Neural cell (in vitro differentiated cells): Measurements from ENCODE around the gene COLEC12. TPM values are rescaled to one million over a fixed set of nuclear protein-coding genes. Genes with fewer than 3 reads are reported as not detected.
"Not testable (repeated sequence)": the region's sequence is repeated elsewhere in the genome, so short reads cannot be mapped to it uniquely, and the experiment has no call there.

Source experiments
- H2AFZ ChIP-seq: fragments of 200-600, 300-800 bp; sonication (generic), shearing (Covaris generic); 2 replicates; pipeline ENCODE4 v1.6.0; 2014; ENCODE audit warnings: low read depth, mild to moderate bottlenecking, antibody characterized with exemption, low read length, moderate library complexity
- H3F3A ChIP-seq: fragments of 200-600 bp; shearing (Covaris generic); 2 replicates; pipeline ENCODE4 v1.6.1; 2016; ENCODE audit warnings: mild to moderate bottlenecking, moderate library complexity, mixed read lengths, antibody characterized with exemption, low read length; ENCODE audit not compliant: insufficient read depth, poor library complexity, severe bottlenecking
- H3K27ac ChIP-seq: fragments of 200-600, 300-800 bp; sonication (generic), shearing (Covaris generic); 2 replicates; pipeline ENCODE4 v1.5.1; 2014; ENCODE audit warnings: mild to moderate bottlenecking, low read length, moderate library complexity
- H3K27me3 ChIP-seq: fragments of 300-800, 200-600 bp; sonication (generic), shearing (Covaris generic); 2 replicates; pipeline ENCODE4 v1.6.0; 2014; ENCODE audit warnings: mild to moderate bottlenecking, low read depth, low read length, moderate library complexity; ENCODE audit not compliant: insufficient read depth
- H3K36me3 ChIP-seq: fragments of 300-800, 200-600 bp; sonication (generic), shearing (Covaris generic); 2 replicates; pipeline ENCODE4 v1.5.1; 2014; ENCODE audit warnings: mild to moderate bottlenecking, antibody characterized with exemption, low read length, moderate library complexity; ENCODE audit not compliant: insufficient read depth
- H3K4me2 ChIP-seq: fragments of 300-800, 200-600 bp; sonication (generic), shearing (Covaris generic); 2 replicates; pipeline ENCODE4 v1.6.0; 2014; ENCODE audit warnings: mild to moderate bottlenecking, low read length
- H3K4me3 ChIP-seq: fragments of 300-800, 200-600 bp; sonication (generic), shearing (Covaris generic); 2 replicates; pipeline ENCODE4 v1.5.1; 2014; ENCODE audit warnings: mild to moderate bottlenecking, low read length, moderate library complexity
- H3K79me2 ChIP-seq: fragments of 200-600 bp; shearing (Covaris generic); replicated peaks from 2 replicates; pipeline ENCODE4 v1.6.0; 2014; ENCODE audit warnings: mild to moderate bottlenecking, low read length, moderate library complexity; ENCODE audit not compliant: insufficient read depth
- H3K9ac ChIP-seq: fragments of 300-800, 200-600 bp; sonication (generic), shearing (Covaris generic); 2 replicates; pipeline ENCODE4 v1.6.1; 2016; ENCODE audit warnings: mild to moderate bottlenecking, low read length, mixed read lengths
- H3K9me2 ChIP-seq: fragments of 200-600 bp; shearing (Covaris generic); 2 replicates; pipeline ENCODE4 v1.6.1; 2016; ENCODE audit warnings: mild to moderate bottlenecking, low read length, mixed read lengths; ENCODE audit not compliant: insufficient read depth
- H3K9me3 ChIP-seq: fragments of 200-600, 300-800 bp; sonication (generic), shearing (Covaris generic); 2 replicates; pipeline ENCODE4 v1.6.1; 2016; ENCODE audit warnings: mild to moderate bottlenecking, mixed run types, low read length, moderate library complexity, mixed read lengths
- H4K20me1 ChIP-seq: fragments of 200-600 bp; shearing (Covaris generic); 2 replicates; pipeline ENCODE4 v1.6.1; 2016; ENCODE audit warnings: mild to moderate bottlenecking, mixed run types; ENCODE audit not compliant: insufficient read depth
- CTCF ChIP-seq: fragments of 450-650 bp; IDR thresholded peaks from 2 replicates; pipeline ENCODE4 v1.5.1; 2014; ENCODE audit warnings: antibody characterized with exemption, mild to moderate bottlenecking, moderate library complexity; ENCODE audit not compliant: poor library complexity, severe bottlenecking
- EP300 ChIP-seq: fragments of 450-650 bp; conservative IDR thresholded peaks from 2 replicates; pipeline ENCODE4 v1.6.1; 2014; ENCODE audit warnings: antibody characterized with exemption, mild to moderate bottlenecking, moderate library complexity; ENCODE audit not compliant: poor library complexity, severe bottlenecking
- EZH2 ChIP-seq: fragments of 200-600, 300-800 bp; shearing (Covaris generic), sonication (generic); IDR thresholded peaks from 2 replicates; pipeline ENCODE4 v1.6.1; 2014; ENCODE audit warnings: antibody characterized with exemption, low read length, borderline replicate concordance, mild to moderate bottlenecking; ENCODE audit not compliant: insufficient read depth, poor library complexity, severe bottlenecking
- MXI1 ChIP-seq: fragments of 450-650 bp; conservative IDR thresholded peaks from 2 replicates; pipeline ENCODE4 v1.6.1; 2014; ENCODE audit warnings: antibody characterized with exemption, mild to moderate bottlenecking; ENCODE audit not compliant: poor library complexity, severe bottlenecking
- POLR2AphosphoS5 ChIP-seq: IDR thresholded peaks from 2 replicates; pipeline ENCODE4 v1.6.1; 2012
- RAD21 ChIP-seq: fragments of 450-650 bp; conservative IDR thresholded peaks from 2 replicates; pipeline ENCODE4 v1.6.1; 2014; ENCODE audit warnings: antibody characterized with exemption, mild to moderate bottlenecking, moderate library complexity
- REST ChIP-seq: IDR thresholded peaks from 2 replicates; pipeline ENCODE4 v1.6.1; 2012; ENCODE audit warnings: borderline replicate concordance
- SMC3 ChIP-seq: fragments of 450-650 bp; conservative IDR thresholded peaks from 2 replicates; pipeline ENCODE4 v1.6.1; 2014; ENCODE audit warnings: antibody characterized with exemption, mild to moderate bottlenecking, moderate library complexity; ENCODE audit not compliant: poor library complexity
- TAF1 ChIP-seq: IDR thresholded peaks from 2 replicates; pipeline ENCODE4 v1.6.1; 2012; ENCODE audit warnings: low read depth
- polyA plus RNA-seq: library from polyadenylated mRNA; depleted of rRNA; stranded (reverse); fragments of >200 nt; gene quantifications from 2 replicates; pipeline ENCODE4 v1.2.3, GENCODE V29; 2014

Gene COLEC12
- polyA plus RNA-seq, 1 donor from 2014 or later = 0.42 TPM

- Histone ChIP-seq H3K27me3 (no peaks in the 10 kb centered on the region), H3K79me2 (no peaks in the 10 kb centered on the region), H3K9me3 (no peaks in the 10 kb centered on the region), H2AFZ (no peak overlapping the region), H3F3A (no peaks in the 10 kb centered on the region), H3K27ac (no peak overlapping the region), H3K4me3 (no peak overlapping the region), H3K9me2 (no peaks in the 10 kb centered on the region), H3K9ac (no peak overlapping the region), H4K20me1 (no peaks in the 10 kb centered on the region), H3K36me3 (no peaks in the 10 kb centered on the region), H3K4me2 (no peak overlapping the region)
- no peak for TF ChIP-seq CTCF
- TF ChIP-seq POLR2AphosphoS5 = no peak
Observed at GRCh38 chr18:406677-407076, 93.8 kb downstream of the COLEC12 start.

GRCh38 chr18:405006-405405 is 95.5 kb downstream of the COLEC12 start:
- not testable (repeated sequence) for H3K9me2 ChIP-seq, H3K27me3 ChIP-seq, H3F3A ChIP-seq, H2AFZ ChIP-seq, H3K79me2 ChIP-seq, H3K36me3 ChIP-seq, H3K4me3 ChIP-seq, H3K27ac ChIP-seq, H3K9me3 ChIP-seq, H4K20me1 ChIP-seq, H3K4me2 ChIP-seq, H3K9ac ChIP-seq

GRCh38 chr18:404061-404636 is 96.4 kb downstream of the COLEC12 start:
- Histone ChIP-seq H4K20me1 (no peaks in the 10 kb centered on the region), H3K79me2 (no peaks in the 10 kb centered on the region), H3K4me3 (no peak overlapping the region), H3K27ac (no peak overlapping the region), H3K27me3 (no peaks in the 10 kb centered on the region), H3K9me2 (no peaks in the 10 kb centered on the region), H2AFZ (no peak overlapping the region), H3K9ac (no peak overlapping the region), H3F3A (no peaks in the 10 kb centered on the region), H3K36me3 (no peaks in the 10 kb centered on the region), H3K4me2 (no peak overlapping the region), H3K9me3 (no peaks in the 10 kb centered on the region)
- no peak for TF ChIP-seq EP300
- TF ChIP-seq REST = no peak
- no peak for TF ChIP-seq TAF1
- no peak for TF ChIP-seq EZH2
- no peak for TF ChIP-seq POLR2AphosphoS5
- no peak for TF ChIP-seq SMC3
- TF ChIP-seq RAD21 = no peak
- no peak for TF ChIP-seq CTCF
- no peak for TF ChIP-seq MXI1
